H1 (cell line): ENCODE data around the gene AATK. TPM values are rescaled to one million over a fixed set of nuclear protein-coding genes. Genes with fewer than 3 reads are reported as not detected.

Source experiments
- CTCF ChIA-PET: fragments of 300-600 bp; sonication (Branson Sonifier 250); formaldehyde crosslinking; loops from one replicate; lab custom pipeline; 2021; ENCODE audit not compliant: partially characterized antibody; lab: Charles Lee
- POLR2A ChIA-PET: fragments of 300-600 bp; sonication (Branson Sonifier 250); formaldehyde crosslinking; loops from one replicate; lab custom pipeline; 2021; ENCODE audit warnings: inconsistent platforms; ENCODE audit not compliant: partially characterized antibody; lab: Charles Lee
- DNase-seq, 2 experiments: peaks; one replicate each; pipeline versions ENCODE4 v3.0.0 to v3.0.0-alpha.2; 2010 to 2022; ENCODE audit warnings: low spot score in 2 of 2, low read depth in 1 of 2, mixed read lengths in 1 of 2
- FAIRE-seq: peaks from 2 replicates; lab custom pipeline; 2011; peaks lifted over from hg19 to GRCh38; lab: Jason Lieb, UNC
- H2AFZ ChIP-seq: 2 replicates; pipeline ENCODE4 v1.8.1; 2012; ENCODE audit warnings: low read length, inconsistent platforms
- H2AK5ac ChIP-seq: 2 replicates; pipeline ENCODE4 v1.6.1; 2013; ENCODE audit warnings: low read depth, low read length
- H2BK120ac ChIP-seq: replicated peaks from 2 replicates; pipeline ENCODE3; 2013; ENCODE audit warnings: low read depth, low read length, inconsistent platforms
- H2BK12ac ChIP-seq: 2 replicates; pipeline ENCODE4 v1.6.1; 2013; ENCODE audit warnings: low read depth, low read length
- H2BK15ac ChIP-seq: 2 replicates; pipeline ENCODE4 v1.6.1; 2013; ENCODE audit warnings: low read length
- H2BK20ac ChIP-seq: 2 replicates; pipeline ENCODE4 v1.6.1; 2013; ENCODE audit warnings: low read length
- H2BK5ac ChIP-seq: 2 replicates; pipeline ENCODE4 v1.6.1; 2013; ENCODE audit warnings: low read depth, low read length
- H3K14ac ChIP-seq: 2 replicates; pipeline ENCODE4 v1.6.1; 2013; ENCODE audit warnings: inconsistent platforms; ENCODE audit not compliant: insufficient read length
- H3K18ac ChIP-seq: 2 replicates; pipeline ENCODE4 v1.6.1; 2013; ENCODE audit warnings: low read length; ENCODE audit errors: extremely low read depth
- H3K23ac ChIP-seq: 2 replicates; pipeline ENCODE4 v1.6.1; 2013; ENCODE audit warnings: inconsistent platforms; ENCODE audit not compliant: insufficient read length
- H3K23me2 ChIP-seq: 2 replicates; pipeline ENCODE4 v1.6.1; 2013; ENCODE audit warnings: low read depth, low read length
- H3K27ac ChIP-seq: 2 replicates; pipeline ENCODE4 v1.6.1; 2011; ENCODE audit warnings: low read depth, low read length, inconsistent platforms
- H3K27me3 ChIP-seq, 4 experiments: replicated peaks in 1 of 4; 1 replicate in 1 of 4; 2 replicates in 3 of 4; pipeline versions ENCODE4 v1.6.1 to v1.8.1; 2011 to 2013; ENCODE audit warnings: low read length in 3 of 4, mild to moderate bottlenecking in 3 of 4, inconsistent platforms in 2 of 4, mixed read lengths in 2 of 4, moderate library complexity in 1 of 4; ENCODE audit not compliant: control insufficient read depth in 3 of 4, insufficient read depth in 3 of 4; ENCODE audit errors: extremely low read depth in 1 of 4
- H3K36me3 ChIP-seq, 4 experiments: 2 replicates each; pipeline versions ENCODE4 v1.6.1 to v1.8.1; 2011 to 2013; ENCODE audit warnings: mild to moderate bottlenecking in 4 of 4, low read length in 3 of 4, moderate library complexity in 2 of 4, control low read depth in 1 of 4, inconsistent platforms in 1 of 4; ENCODE audit not compliant: insufficient read depth in 4 of 4, control insufficient read depth in 2 of 4
- H3K4ac ChIP-seq: replicated peaks from 2 replicates; pipeline ENCODE3; 2013; ENCODE audit warnings: low read length, low read depth, mixed read lengths, inconsistent platforms; ENCODE audit not compliant: insufficient read length
- H3K4me1 ChIP-seq, 4 experiments: replicated peaks in 1 of 4; 1 replicate in 1 of 4; 2 replicates in 3 of 4; pipeline versions ENCODE4 v1.6.1 to v1.8.1; 2011 to 2013; ENCODE audit warnings: low read length in 3 of 4, inconsistent platforms in 2 of 4, mixed read lengths in 1 of 4; ENCODE audit not compliant: insufficient read depth in 4 of 4, control insufficient read depth in 3 of 4
- H3K4me2 ChIP-seq, 2 experiments: 2 replicates each; pipeline versions ENCODE4 v1.6.1 to v1.8.1; 2011 to 2013; ENCODE audit warnings: low read depth in 2 of 2, low read length in 2 of 2, control low read depth in 1 of 2, inconsistent platforms in 1 of 2, mild to moderate bottlenecking in 1 of 2; ENCODE audit not compliant: insufficient read depth in 1 of 2
- H3K4me3 ChIP-seq, 4 experiments: fragments of 200-600, 300-600 bp in 1 of 4; sonication (generic), shearing (Covaris generic), sonication (Bioruptor Twin) in 1 of 4; 2 replicates each; pipeline versions ENCODE4 v1.5.1 to v1.8.1; 2011 to 2016; ENCODE audit warnings: low read length in 4 of 4, low read depth in 3 of 4, control low read depth in 2 of 4, inconsistent platforms in 2 of 4, mild to moderate bottlenecking in 2 of 4, mixed read lengths in 1 of 4, moderate library complexity in 1 of 4; ENCODE audit not compliant: insufficient read depth in 2 of 4; ENCODE audit errors: extremely low read depth in 1 of 4
- H3K56ac ChIP-seq: replicated peaks from 2 replicates; pipeline ENCODE3; 2013; ENCODE audit warnings: low read depth, mild to moderate bottlenecking, mixed read lengths, low read length, inconsistent platforms; ENCODE audit not compliant: insufficient read length
- H3K79me1 ChIP-seq: 2 replicates; pipeline ENCODE4 v1.6.1; 2013; ENCODE audit warnings: low read depth, low read length, control low read depth
- H3K79me2 ChIP-seq, 2 experiments: 2 replicates each; pipeline versions ENCODE4 v1.6.1 to v1.8.1; 2012 to 2013; ENCODE audit warnings: low read length in 2 of 2, mild to moderate bottlenecking in 2 of 2, inconsistent platforms in 1 of 2; ENCODE audit not compliant: insufficient read depth in 2 of 2, control insufficient read depth in 1 of 2
- H3K9ac ChIP-seq, 4 experiments: replicated peaks in 1 of 4; 1 replicate in 1 of 4; 2 replicates in 3 of 4; pipeline versions ENCODE4 v1.6.1 to v1.8.1; 2011 to 2013; ENCODE audit warnings: low read depth in 3 of 4, low read length in 3 of 4, control low read depth in 2 of 4, mild to moderate bottlenecking in 2 of 4, moderate library complexity in 2 of 4, inconsistent platforms in 1 of 4; ENCODE audit errors: extremely low read depth in 1 of 4
- H3K9me3 ChIP-seq, 2 experiments: 2 replicates each; pipeline versions ENCODE4 v1.6.1 to v1.8.1; 2012 to 2013; ENCODE audit warnings: mild to moderate bottlenecking in 2 of 2, moderate library complexity in 2 of 2, control low read depth in 1 of 2, inconsistent platforms in 1 of 2, low read depth in 1 of 2, low read length in 1 of 2, mixed read lengths in 1 of 2; ENCODE audit not compliant: insufficient read depth in 2 of 2
- H4K20me1 ChIP-seq, 2 experiments: replicated peaks in 1 of 2; 2 replicates each; pipeline versions ENCODE3 to v1.8.1; 2011 to 2013; ENCODE audit warnings: inconsistent platforms in 2 of 2, low read length in 2 of 2, mild to moderate bottlenecking in 1 of 2; ENCODE audit not compliant: insufficient read depth in 2 of 2, control insufficient read depth in 1 of 2
- H4K5ac ChIP-seq: 2 replicates; pipeline ENCODE4 v1.6.1; 2013; ENCODE audit warnings: low read length, low read depth, mixed read lengths, inconsistent platforms; ENCODE audit not compliant: insufficient read length
- H4K8ac ChIP-seq: 2 replicates; pipeline ENCODE4 v1.8.0; 2013; ENCODE audit warnings: mild to moderate bottlenecking, moderate library complexity, low read length, inconsistent platforms; ENCODE audit not compliant: insufficient read depth; ENCODE audit errors: extremely low read depth
- H4K91ac ChIP-seq: replicated peaks from 2 replicates; pipeline ENCODE3; 2013; ENCODE audit warnings: low read length, mixed read lengths, inconsistent platforms; ENCODE audit not compliant: insufficient read length
- CHD1 ChIP-seq: IDR thresholded peaks from 2 replicates; pipeline ENCODE4 v1.6.1; 2012; ENCODE audit warnings: low read depth, low read length, improper control_type of control experiment
- CTCF ChIP-seq, 3 experiments: IDR thresholded peaks; 1 replicate in 2 of 3; 2 replicates in 1 of 3; pipeline versions ENCODE4 v1.5.1 to v1.6.1; 2011; ENCODE audit warnings: low read length in 3 of 3, mild to moderate bottlenecking in 3 of 3, inconsistent platforms in 2 of 3, low read depth in 1 of 3, moderate library complexity in 1 of 3; ENCODE audit not compliant: insufficient read depth in 1 of 3; ENCODE audit errors: control extremely low read depth in 1 of 3
- PHF8 ChIP-seq: fragments of 200-600 bp; sonication (generic); conservative IDR thresholded peaks from 2 replicates; pipeline ENCODE4 v1.7.1; 2012; ENCODE audit warnings: low read depth, mild to moderate bottlenecking, inconsistent platforms, low read length, moderate library complexity
- WGBS, 2 experiments: shearing (Covaris generic) in 1 of 2; methylation state at CpG; one replicate each; pipeline versions ENCODE4 v1.1.6 to v1.1.7; 2013 to 2015; ENCODE audit warnings: low lambda C conversion rate in 2 of 2, mixed read lengths in 2 of 2, inconsistent platforms in 1 of 2, low coverage in 1 of 2, missing lambda C conversion rate in 1 of 2; ENCODE audit not compliant: insufficient replicate concordance in 2 of 2, insufficient coverage in 1 of 2, insufficient read length in 1 of 2; ENCODE audit errors: extremely low coverage in 1 of 2, missing lambda C conversion rate in 1 of 2; 5-methylcytosine and 5-hydroxymethylcytosine counted together
- polyA plus RNA-seq, 7 experiments: library from polyadenylated mRNA; depleted of rRNA in 3 of 7; stranded (reverse) in 5 of 7; unstranded in 2 of 7; fragments of >200 nt in 5 of 7; fragments of 200-250 nt in 2 of 7; gene quantifications; 1 replicate in 5 of 7; 2 replicates in 1 of 7; 4 replicates in 1 of 7; pipeline versions ENCODE4 v1.2.1 to v1.2.3, GENCODE V29; 2011 to 2013; ENCODE audit warnings: missing spikeins in 2 of 7, mixed read lengths in 2 of 7
- total RNA-seq: library from RNA; stranded (reverse); fragmentation: NEBNext Ultra II Directional; extraction: Animal tissue kit (Norgen Biotek cat#: 25700); gene quantifications from 2 replicates; pipeline ENCODE4 v1.2.1, GENCODE V29; 2021

The AATK gene
- total and polyA plus RNA-seq, 2 of the 8 experiments (the other 6 are each of a cell fraction or from before 2014, with no cell fraction given): 1.7 to 3.5 TPM

DNA sequence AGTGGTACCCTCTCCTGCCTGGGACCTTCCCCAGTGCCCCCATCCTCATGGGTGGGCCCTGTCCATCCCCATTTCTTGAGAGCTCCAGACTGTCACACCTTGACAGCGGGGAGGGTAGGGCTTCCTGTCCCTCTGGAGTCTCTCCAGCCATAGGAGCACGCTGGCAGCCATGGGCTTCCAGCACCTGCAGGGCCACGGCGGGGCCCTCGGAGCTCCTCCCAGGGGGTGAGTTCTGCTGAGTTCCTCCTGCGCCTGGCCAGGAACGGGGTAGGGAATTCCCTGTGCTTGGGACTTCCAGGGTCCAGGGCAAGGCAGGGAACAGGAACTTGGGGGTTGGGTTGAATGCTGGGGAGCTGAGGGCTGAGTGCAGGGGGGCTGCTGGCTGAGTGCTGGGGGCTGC lies 23.0 kb upstream of the AATK start:
- ChIA-PET CTCF (interaction anchor here (0.7 to 3.2 kb wide), 13 partner anchors 9 to 110 kb away, joined by 3 to 25 read pairs (median 4); no protein-coding TSS in a partner anchor), POLR2A (interaction anchor here (1.0 to 1.2 kb wide), 3 partner anchors 24 to 184 kb away, joined by 3 to 4 read pairs (median 4); no protein-coding TSS in a partner anchor)
- Histone ChIP-seq H3K4me1 (peaks cover 0 to 5% (median under 1%) of the 10 kb centered on the region in 4 experiments; a peak in 2 of 7 replicates), H3K4ac (no peak overlapping the region), H3K23ac (no peak overlapping the region), H3K56ac (no peak overlapping the region), H3K27me3 (no peaks in the 10 kb centered on the region), H3K9me3 (no peaks in the 10 kb centered on the region), H2BK120ac (no peak overlapping the region), H3K4me3 (no peak overlapping the region), H2AK5ac (no peak overlapping the region), H4K5ac (no peak overlapping the region), H3K79me1 (no peaks in the 10 kb centered on the region), H3K9ac (no peak overlapping the region), H2BK12ac (no peak overlapping the region), H3K4me2 (no peak overlapping the region), H3K27ac (no peak overlapping the region), H3K23me2 (no peaks in the 10 kb centered on the region), H3K36me3 (peaks cover 0 to 11% (median 0%) of the 10 kb centered on the region in 4 experiments; a peak in 3 of 8 replicates), H3K18ac (no peak overlapping the region), H3K14ac (no peak overlapping the region), H4K20me1 (peaks cover 0 to 4% of the 10 kb centered on the region in 2 experiments), H4K91ac (no peak overlapping the region), H4K8ac (no peak overlapping the region; the same call in 1 of the 2 replicates), H3K79me2 (no peaks in the 10 kb centered on the region), H2AFZ (no peak overlapping the region), H2BK15ac (no peak overlapping the region), H2BK5ac (no peak overlapping the region), H2BK20ac (no peak overlapping the region)
- WGBS, 2 experiments: 96% methylated on average over 5 of the region's 7 CpGs; no CpG with 5 or more reads in 1 of the 2 experiments
- no peak for FAIRE-seq
- no peak for DNase-seq
- no peak for TF ChIP-seq PHF8
- no peak for TF ChIP-seq CTCF (IDR thresholded peaks at IDR 0.05; ENCODE audit: control extremely low read depth in 1 of 3, insufficient read depth in 1 of 3, low read depth in 1 of 3, low read length in 3 of 3)
- no peak for TF ChIP-seq CHD1
